Lower leg skin (tissue), 4 donors: ENCODE measurements around the gene LRIG3. TPM values are rescaled to one million over a fixed set of nuclear protein-coding genes. Genes with fewer than 3 reads are reported as not detected.
"Not testable (repeated sequence)": the region's sequence is repeated elsewhere in the genome, so short reads cannot be mapped to it uniquely, and the experiment has no call there.

ENCODE experiments used
- DNase-seq, 2 donors: peaks; one replicate each; pipeline ENCODE4 v3.0.0-alpha.2; 2019; ENCODE audit warnings: low spot score in 2 of 2
- H3K4me3 ChIP-seq: fragments of 200-600 bp; sonication (generic); 2 replicates; pipeline ENCODE4 v1.5.1; 2017; ENCODE audit warnings: mild to moderate bottlenecking, low read depth; ENCODE audit not compliant: poor library complexity, severe bottlenecking
- CTCF ChIP-seq, 3 donors: fragments of 450-650 bp; IDR thresholded peaks; one replicate each; pipeline ENCODE4 v1.5.1; 2016; ENCODE audit warnings: antibody characterized with exemption in 3 of 3, mild to moderate bottlenecking in 3 of 3, moderate library complexity in 2 of 3
- POLR2A ChIP-seq, 2 donors: fragments of 450-650 bp; IDR thresholded peaks; one replicate each; pipeline ENCODE4 v1.6.1; 2016 to 2017; ENCODE audit warnings: antibody characterized with exemption in 2 of 2, mild to moderate bottlenecking in 1 of 2, moderate library complexity in 1 of 2
- WGBS, 2 donors: methylation state at CpG; one replicate each; pipeline ENCODE4 v1.1.5; 2018; 5-methylcytosine and 5-hydroxymethylcytosine counted together
- intact Hi-C: fragments of 100-400 bp; cut with DNase I; formaldehyde crosslinking; loops from one replicate; pipeline ENCODE4 v1.15.0; 2023; ENCODE audit warnings: low total_unique reads
- total RNA-seq, 4 donors: library from RNA; depleted of rRNA; stranded (reverse); fragments of >200 nt; gene quantifications; one replicate each; pipeline ENCODE4 v1.1.0, GENCODE V29; 2016

Gene LRIG3
- total RNA-seq, 4 donors from 2014 or later = 87.7 to 134 (median 117) TPM

- intact Hi-C loops = no loop called here
- 93 to 96% methylated on average over 8 of the region's 8 CpGs for WGBS, 2 donors
- H3K4me3 ChIP-seq = no peak overlapping the region
- DNase-seq = no peak
- no peak for TF ChIP-seq CTCF (IDR thresholded peaks at IDR 0.05)
- TF ChIP-seq POLR2A (IDR thresholded peaks at IDR 0.05) = no peak
Observed at GRCh38 chr12:58860056-58860787, 60.1 kb downstream of the LRIG3 start.

GRCh38 chr12:58858030-58858429 lies 62.3 kb downstream of the LRIG3 start:
- no peak overlapping the region for H3K4me3 ChIP-seq
- no peak for DNase-seq
- TF ChIP-seq CTCF (IDR thresholded peaks at IDR 0.05) = no peak
- TF ChIP-seq POLR2A (IDR thresholded peaks at IDR 0.05) = no peak
- 97% methylated on average over 5 of the region's 5 CpGs for WGBS, 2 donors
- intact Hi-C loops = no loop called here

- intact Hi-C loops, H3K4me3 ChIP-seq, DNase-seq: not testable (repeated sequence)
- 23 to 37% methylated on average over 1 of the region's 1 CpG for WGBS, 2 donors
Observed at GRCh38 chr12:58857206-58857605, 63.1 kb downstream of the LRIG3 start.

GRCh38 chr12:58855630-58856029 lies 64.7 kb downstream of the LRIG3 start:
- intact Hi-C loops, DNase-seq, H3K4me3 ChIP-seq: not testable (repeated sequence)
- WGBS, 2 donors = 42 to 64% methylated on average over 5 of the region's 5 CpGs

- intact Hi-C loops = no loop called here
- TF ChIP-seq POLR2A (IDR thresholded peaks at IDR 0.05) = no peak
- no peak for TF ChIP-seq CTCF (IDR thresholded peaks at IDR 0.05)
- DNase-seq = no peak
- WGBS, 2 donors = 66 to 67% methylated on average over 3 of the region's 3 CpGs
- H3K4me3 ChIP-seq = no peak overlapping the region
Observed at GRCh38 chr12:58850826-58851225, 69.5 kb downstream of the LRIG3 start.

GRCh38 chr12:58847901-58848600 lies 72.3 kb downstream of the LRIG3 start:
- TF ChIP-seq CTCF (IDR thresholded peaks at IDR 0.05) (no peak), POLR2A (IDR thresholded peaks at IDR 0.05) (no peak)
- no peak overlapping the region for H3K4me3 ChIP-seq
- 26 to 31% methylated on average over 5 of the region's 5 CpGs for WGBS, 2 donors
- no peak for DNase-seq
- intact Hi-C loops = no loop called here
